PC-3 (cell line): ENCODE results near the gene TMEM229B.

Experiments
- CTCF ChIP-seq: fragments of 300-600 bp; sonication (generic); conservative IDR thresholded peaks from 2 replicates; pipeline ENCODE4 v1.5.1; 2017; ENCODE audit warnings: antibody characterized with exemption, low read depth, mild to moderate bottlenecking, low read length
- EZH2 ChIP-seq: fragments of 300-600 bp; sonication (generic); IDR thresholded peaks from one replicate; pipeline ENCODE4 v1.6.1; 2017; ENCODE audit warnings: antibody characterized with exemption, mild to moderate bottlenecking, low read length; ENCODE audit not compliant: unreplicated experiment
- EZH2phosphoT487 ChIP-seq: fragments of 300-600 bp; sonication (generic); IDR thresholded peaks from 2 replicates; pipeline ENCODE4 v1.6.1; 2018; ENCODE audit warnings: mild to moderate bottlenecking, antibody characterized with exemption, low read length, borderline replicate concordance

- TF ChIP-seq CTCF (no peak), EZH2 (no peak), EZH2phosphoT487 (no peak)
Observed at GRCh38 chr14:67487937-67488893, at the start of gene TMEM229B.
